Middle frontal gyrus (tissue), 1 donor: ENCODE measurements around the gene USP6.
"Not testable (repeated sequence)": the region's sequence is repeated elsewhere in the genome, so short reads cannot be mapped to it uniquely, and the experiment has no call there.

ENCODE experiments used
- DNase-seq: peaks from one replicate; pipeline ENCODE4 v3.0.0-alpha.2; 2015; ENCODE audit warnings: low spot score; ENCODE audit errors: extremely low spot score

Gene USP6

DNA sequence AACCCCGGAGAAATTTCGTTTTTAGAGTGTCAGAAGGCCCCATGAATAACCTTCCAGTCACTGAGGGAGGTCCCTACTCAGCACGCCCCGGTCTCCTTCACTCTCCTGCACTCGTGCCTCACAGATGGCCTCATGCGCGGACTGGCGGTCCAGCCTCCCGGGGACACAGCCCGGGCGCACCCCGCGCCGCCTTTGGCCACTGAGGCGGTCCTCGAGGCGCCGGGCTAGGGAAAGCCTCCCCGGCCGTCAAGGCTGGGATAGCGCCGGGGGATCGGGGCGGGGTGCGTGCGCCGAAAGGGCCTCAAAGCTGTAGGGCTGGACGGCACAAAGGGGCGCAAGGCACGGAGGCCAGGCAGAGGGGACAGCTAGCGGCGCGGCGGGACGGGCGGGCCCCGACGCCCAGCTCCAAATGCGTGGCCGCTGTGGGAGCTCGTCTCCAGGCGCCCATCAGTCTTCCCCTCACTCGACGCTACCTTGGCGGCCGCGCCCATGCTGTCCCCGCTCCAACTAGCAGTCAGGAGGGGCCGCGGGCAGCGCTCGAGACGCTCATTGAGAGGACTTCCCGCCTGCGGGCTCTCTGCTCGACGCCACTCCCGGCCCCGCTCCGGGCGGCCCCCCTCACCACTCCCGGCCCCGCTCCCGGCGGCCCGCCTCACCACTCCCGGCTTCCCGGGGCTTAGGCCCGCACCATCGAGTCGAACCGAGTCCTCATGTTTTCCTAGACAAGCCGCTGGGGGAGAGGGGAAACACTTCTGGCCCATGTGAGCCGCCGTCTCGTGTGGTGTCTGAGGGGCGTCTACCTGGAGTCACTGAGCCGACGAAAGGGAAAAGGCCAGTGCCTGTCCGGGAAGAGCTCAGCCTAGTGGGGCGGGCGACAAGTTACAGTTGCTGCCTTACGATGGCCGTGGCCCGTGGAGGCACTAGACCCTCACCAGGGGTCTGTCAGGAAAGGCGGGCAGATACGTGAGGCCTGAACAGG lies at the start of gene USP6:
USP6 (plus strand) TSS at position 360 of the 979 bp plus-strand sequence. CDS start 14,336 bp downstream, outside the sequence.
- DNase-seq = no peak

DNA sequence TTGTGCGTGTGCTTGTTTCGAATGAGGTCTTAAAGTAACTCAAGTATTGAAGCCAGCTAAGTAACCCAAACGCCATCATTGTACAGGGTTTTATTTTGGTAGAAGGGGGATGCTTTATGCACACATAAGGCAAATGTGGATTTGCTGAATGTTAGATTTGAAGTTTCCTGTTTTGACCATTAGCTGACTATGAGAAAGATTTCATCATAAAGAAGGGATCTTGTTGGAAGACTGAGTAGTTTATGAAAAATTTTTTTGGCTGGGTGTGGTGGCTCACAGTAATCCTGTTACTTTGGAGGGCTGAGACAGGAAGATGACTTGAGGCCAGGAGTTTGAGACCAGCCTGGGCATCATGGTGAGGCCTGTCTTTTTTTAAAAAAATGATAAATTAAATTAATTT lies 47.6 kb upstream of the USP6 start:
- DNase-seq = no peak

DNA sequence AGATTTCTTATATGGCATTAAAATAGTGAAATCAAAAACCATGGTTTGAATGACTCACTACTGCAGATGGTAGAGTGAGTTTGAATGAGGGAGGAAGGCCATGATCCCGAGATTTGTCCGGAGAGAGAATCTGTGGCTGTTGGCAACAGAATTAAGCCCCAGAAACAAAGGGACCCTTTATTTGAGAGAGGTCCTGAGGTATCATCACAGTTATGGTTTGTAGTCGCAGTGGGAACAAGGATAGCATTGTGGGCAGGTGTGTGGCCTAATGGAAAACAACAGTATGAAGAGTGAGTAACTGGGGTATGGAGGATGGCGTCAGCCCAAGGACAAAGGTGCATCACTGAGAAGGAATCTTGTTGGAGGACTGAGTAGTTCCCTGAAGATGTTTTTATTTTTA lies 46.1 kb upstream of the USP6 start:
- DNase-seq = no peak

DNA sequence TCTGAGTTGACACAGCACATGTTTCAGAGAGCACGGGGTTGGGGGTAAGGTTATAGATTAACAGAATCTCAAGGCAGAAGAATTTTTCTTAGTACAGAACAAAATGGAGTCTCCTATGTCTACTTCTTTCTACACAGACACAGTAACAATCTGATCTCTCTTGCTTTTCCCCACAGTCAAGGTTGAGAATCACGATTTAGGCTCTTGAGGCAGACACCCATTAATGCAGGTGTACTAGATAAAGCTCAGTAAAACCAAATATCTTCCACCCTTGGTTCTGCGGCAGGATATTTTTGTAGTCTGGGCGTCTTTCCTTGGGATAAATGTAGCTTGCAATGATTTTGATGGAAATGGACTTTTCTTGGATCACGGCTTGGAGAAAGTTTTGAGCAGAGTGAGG lies 40.4 kb upstream of the USP6 start:
- DNase-seq = not testable (repeated sequence)

DNA sequence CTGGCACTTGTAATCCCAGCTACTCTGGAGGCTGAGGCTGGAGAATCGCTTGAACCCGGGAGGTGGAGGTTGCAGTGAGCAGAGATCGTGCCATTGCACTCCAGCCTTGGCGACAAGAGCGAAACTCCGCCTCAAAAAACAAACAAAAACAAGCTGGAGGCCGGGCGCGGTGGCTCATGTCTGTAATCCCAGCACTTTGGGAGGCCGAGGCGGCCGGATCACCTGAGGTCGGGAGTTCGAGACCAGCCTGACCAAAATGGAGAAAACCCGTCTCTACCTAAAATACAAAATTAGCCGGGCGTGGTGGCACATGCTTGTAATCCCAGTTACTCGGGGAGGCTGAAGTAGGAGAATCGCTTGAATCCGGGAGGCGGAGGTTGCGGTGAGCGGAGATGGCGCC lies 38.6 kb upstream of the USP6 start:
- DNase-seq = not testable (repeated sequence)

DNA sequence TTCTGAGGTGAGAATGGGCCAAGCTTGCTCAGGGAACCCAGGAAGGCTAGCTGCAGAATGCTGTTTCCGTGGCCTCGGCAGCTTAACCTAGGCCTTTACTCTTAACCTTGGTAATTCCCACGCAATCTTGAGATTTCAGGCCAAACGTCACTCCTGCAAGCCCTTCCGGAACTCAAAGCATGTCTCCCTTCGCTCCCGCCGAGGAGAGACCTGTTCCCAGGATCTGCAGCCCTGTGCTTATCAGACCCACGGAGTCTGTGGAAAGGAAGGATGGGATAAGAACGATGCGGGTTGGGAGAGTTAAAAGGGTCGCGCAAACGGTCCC lies 38.1 kb upstream of the USP6 start:
- DNase-seq = no peak

DNA sequence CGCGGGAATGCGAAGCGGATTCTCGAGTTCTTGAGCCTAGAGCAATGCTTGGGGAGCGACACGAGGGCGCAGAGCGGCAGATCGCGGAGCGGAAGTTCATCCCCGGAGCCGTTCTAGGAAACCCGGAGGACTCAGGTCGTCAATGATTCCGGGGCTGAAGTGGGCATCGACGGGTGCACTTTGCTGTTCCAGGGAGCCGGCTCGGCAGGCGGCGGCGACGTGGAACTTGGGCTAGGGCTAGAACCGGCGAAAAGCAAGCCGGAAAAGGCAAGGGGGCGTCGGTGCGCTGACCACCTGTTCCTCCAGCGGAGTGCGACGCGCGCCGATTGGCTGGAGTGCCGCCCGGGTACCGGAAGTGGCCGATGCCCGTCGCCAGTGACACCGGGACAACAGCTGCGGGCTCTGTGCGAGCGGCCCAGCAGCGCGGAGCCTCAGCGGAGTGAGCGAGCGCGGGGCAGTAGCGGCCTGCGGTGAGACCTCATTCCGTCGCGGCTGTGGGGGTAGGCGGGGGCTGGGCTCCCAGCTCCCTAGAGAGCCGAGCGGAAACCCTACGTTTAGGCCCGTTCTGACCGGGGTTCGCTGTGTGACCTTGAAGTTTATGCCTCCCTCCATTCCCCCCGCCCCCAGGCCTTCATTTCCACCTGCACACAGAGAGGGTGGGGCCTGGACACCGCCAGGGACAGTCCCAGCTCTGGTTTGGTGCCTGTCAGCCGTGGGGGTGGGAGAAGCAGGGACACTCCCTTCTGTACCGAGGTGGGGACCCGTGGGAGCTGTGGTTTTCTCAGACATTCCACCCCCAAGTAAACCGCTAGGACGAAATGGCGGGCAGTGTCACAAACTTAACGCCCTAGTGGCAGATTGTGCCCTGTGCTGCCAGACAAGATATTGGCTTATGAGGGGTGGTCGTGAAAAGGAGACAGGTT lies 37.5 kb upstream of the USP6 start, which contains the start of gene ZFP3:
ZFP3 (plus strand) TSS at position 362 of the 923 bp plus-strand sequence. CDS start 13,038 bp downstream, outside the sequence.
- DNase-seq = peak; percentile 68

DNA sequence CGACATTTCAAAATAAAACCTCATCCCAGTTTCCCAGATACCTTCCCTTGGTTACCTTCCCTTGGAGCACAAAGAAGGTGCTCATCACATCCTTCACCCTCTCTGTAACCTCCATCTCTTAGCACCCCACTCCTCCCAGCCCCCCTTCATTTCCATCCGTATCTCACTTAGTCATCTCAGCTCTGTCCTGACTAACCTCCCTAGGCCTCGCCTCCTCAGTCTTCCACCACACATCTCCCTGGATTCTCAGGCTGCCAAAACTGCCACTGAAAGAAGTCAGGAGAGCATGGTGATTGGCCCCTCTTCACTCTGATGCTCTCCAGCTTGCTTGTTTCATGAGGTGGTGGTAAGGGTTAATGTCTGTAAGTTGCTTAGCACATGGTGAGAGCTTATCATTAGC lies 35.2 kb upstream of the USP6 start:
- no peak for DNase-seq

DNA sequence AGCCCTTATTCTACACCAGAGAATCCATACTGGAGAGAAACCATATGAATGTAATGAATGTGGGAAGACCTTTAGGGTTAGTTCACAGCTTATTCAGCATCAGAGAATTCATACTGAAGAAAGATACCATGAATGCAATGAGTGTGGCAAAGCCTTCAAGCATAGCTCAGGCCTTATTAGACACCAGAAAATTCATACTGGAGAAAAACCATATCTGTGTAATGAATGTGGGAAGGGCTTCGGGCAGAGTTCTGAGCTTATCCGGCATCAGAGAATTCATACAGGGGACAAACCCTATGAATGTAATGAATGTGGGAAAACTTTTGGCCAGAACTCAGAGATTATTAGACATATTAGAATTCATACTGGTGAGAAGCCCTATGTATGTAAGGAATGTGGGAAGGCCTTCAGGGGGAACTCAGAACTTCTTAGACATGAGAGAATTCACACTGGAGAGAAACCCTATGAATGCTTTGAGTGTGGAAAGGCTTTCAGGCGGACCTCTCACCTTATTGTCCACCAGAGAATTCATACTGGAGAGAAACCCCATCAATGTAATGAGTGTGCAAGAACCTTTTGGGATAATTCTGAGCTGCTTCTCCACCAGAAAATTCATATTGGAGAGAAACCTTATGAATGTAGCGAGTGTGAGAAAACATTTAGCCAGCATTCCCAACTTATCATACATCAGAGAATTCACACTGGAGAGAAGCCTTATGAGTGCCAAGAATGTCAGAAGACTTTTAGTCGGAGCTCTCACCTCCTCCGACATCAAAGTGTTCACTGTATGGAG lies 23.4 kb upstream of the USP6 start:
- no peak for DNase-seq

DNA sequence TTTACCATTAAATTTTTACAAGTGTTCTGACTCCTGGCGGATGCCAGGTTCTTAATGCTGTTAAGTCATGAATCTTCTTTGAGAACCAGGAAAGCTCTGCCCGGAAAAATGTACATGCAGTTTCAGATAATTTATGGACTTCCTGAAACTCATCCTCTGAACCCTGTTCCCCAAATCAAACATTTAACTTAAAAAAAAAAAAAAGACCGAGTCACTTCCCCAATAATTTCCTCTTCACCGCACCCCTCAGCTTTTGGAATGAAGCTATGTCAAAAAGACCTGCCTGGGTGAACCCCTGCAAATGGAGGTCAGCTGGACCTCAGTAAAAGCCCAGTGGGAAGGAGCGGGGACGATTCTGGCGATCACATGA lies 19.1 kb upstream of the USP6 start:
- DNase-seq = no peak

DNA sequence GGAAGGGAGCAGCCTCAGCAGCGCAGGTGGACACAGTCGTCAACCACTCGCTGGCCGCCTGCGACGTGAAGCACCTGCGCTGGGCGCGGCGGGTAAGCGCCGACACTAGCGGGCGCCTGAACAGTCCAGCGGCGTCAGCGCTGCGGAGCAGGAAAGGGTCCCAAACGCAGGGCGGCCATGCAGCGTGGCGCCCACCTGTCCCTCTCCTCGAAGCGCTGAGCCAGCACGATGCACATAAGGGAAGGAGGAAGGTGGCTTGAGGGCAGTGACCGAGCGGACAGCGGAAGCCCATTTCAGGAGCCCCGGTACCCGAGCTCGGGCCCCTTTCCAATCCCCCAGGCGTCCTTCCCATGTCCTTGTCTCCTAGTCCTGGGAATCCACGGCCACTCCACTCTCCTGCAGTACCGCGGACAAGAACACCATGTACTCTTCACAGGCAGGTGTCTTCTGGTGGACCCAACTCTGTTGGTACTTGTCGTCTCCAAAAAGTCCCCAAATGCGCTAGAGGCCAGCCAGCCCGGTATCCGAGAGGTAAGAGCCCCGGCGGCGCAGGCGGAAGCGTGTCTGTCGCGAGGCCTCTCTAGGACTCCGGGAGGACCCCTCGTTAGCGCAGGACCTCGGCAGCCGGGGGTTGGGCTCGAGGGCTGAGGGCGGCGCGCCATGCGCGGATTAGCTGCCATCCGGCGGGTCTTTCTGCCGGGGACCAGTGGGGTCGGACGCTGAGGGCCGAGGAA lies 18.6 kb upstream of the USP6 start:
- DNase-seq = no peak

DNA sequence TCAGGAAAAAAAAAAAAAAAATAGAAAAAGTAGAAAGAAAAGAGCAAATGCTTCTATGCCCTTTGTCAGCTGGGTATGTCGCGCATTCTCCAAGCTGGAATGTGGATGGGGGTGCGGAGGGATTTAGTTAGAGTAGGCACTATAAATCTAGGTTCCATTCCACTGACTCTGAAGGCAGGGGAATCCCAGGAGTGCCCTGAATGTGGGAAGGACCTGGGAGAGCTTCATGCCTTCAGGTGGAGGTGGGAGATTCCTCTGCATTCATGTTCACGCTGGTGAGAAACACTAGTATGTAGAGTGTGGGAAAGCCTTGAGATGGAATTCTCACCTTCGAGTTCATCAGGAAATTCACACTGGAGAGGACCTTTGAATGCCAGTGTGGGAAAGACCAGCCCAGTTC lies 16.6 kb upstream of the USP6 start:
- no peak for DNase-seq

DNA sequence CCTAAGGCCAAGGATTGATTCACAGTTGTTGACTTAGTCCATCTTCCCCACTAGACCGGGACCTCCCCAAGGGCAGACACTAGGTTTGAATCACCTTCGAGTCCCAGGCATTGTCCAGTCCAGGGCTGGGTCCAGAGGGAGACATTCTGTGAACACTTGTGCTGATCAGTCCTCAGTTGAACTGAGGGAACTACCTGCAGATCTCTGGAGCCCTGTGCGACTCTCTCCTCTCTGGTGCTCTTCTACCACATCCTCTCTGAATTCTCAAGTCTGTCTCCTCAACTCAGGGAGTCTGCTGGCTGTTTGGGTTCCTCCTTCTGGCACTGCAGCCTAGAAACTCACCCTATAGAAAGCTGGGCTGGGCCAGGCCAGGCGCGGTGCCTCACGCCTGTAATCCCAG lies 15.0 kb upstream of the USP6 start:
- no peak for DNase-seq

DNA sequence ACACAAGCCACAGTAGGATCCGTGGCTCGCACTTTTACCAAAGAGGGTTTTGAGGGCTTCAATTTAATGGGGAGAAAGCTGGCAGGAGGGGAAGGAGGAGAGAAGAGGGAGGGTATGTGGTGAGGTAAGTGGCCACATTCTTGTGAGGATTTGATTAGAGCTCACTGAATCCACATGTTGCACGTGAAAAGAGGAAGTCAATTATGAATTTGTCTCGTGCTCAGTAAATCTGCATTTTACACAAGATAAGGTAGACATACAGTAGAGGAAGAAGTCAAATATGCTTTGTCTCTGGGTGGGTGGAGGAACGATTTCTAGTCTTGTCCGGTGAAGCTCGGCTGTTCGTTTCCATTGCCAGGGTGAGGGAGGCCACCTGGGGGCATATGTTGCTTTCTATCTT lies 5.0 kb upstream of the USP6 start:
- DNase-seq = no peak

DNA sequence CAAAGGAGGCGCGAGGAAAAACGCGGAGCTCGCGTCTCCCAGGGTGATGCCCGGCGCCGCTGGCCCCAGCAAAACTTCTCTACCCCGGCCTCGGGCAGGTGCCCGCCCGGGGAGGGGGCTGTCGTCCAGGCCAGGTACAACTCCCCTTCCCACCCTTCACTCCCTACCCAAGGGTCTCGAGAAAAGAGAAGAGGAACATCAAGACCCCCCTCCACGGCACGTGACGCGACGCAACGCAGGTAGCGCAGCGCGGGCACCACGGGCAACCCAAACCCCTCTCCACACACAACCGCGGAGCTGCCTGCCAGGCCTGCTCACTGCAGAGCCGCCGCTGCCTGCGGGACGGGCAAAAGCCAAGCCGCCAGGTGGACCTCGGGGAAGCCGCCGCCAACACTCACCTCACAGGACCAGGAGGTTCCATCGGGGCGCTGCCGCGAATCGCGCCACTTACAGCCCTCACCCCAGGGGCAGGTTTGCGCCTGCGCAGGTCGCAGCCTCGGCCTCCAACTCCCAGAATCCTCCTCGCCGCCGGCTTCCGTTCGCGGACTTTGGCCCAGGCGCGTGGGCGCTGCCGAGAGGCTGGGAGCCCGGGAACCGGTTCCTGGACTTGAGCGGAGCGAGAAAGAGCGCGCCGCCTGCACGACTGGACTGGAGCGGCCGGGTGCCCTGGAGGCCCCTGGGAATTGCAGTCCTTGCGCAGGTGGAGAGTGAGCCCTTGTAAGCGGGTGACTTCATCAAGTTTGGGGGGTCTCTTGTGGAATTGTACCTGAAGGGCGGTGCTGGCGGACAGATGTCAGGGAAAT lies 4.2 kb upstream of the USP6 start, which contains the start of gene ZNF232:
ZNF232 (minus strand) TSS at position 477 of the 803 bp plus-strand sequence; CDS start at position 421, 56 bp downstream.
- peak; percentile 88 for DNase-seq

DNA sequence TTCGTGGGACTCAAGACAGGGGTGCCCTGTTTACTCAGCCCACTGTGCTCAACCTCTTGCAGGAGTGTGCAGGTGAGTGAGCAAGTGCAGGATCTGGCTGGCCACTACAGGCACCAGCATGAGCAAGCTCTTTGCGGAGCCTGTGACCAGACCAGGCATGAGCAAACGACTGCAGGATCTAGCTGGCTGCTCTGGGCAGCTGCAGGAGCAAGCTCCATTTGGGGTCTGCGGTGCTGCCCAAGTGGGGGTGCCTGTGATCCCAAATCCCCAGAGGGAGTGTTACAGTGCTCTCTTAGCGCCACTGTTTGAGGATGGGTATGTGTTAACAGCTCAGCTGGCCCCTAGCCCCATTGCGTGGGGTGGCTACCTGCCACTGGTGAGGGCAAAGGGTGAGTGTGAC lies 2.4 kb downstream of the USP6 start:
- no peak for DNase-seq

DNA sequence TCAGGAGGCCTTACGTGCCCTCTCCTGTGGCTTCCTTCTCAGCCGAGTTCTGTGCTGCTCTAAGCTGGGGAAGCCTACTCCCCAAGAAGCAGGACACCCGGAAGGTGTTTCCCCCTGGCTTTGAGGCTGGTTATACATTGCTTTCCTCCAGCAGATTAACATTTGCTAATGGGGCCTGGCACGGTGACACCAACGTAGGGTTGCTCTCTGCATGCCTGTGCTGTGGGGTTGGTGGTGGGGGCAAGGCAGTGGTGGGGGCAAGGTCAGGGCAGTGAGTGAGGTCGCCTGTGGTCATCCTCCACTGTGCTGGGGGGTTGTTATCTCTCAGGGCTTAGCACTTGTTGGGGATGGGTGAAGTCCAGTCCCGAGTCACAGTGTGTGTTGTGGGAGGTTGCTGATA lies 4.2 kb downstream of the USP6 start:
- no peak for DNase-seq

DNA sequence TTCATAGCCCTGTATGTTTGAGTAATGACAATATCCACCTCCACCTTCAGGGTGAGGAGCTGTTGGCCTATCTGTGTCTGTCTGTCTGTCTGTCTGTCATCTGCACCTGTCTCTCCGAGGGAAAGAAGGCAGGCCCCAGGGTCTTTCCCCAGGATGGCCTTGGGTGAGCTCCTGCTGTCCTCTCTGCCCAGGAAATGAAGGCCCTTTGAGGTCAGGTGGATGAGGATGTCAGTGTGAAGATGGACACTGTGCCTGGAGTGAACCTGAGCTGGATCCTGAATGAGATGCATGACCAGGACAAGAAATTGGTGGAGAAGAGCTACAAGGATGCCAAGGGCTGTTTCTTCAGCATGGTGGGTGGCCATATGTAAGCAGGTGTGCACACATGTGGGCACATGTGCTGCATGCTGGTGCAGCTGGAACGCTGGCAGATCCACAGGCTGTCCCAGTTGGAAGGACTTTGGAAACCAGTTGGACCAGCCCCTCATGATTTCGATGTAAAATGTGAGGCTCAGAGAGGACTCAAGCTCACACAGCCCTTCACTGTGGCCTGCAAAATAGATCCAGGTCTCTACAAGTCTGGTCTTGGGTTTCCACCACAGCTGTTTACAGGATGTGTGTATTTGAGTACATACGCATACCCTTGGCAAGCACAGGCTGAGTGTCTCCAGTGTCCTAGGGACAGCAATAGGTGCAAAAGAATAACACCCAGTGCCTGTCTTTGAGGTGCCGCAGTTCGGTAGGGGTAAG lies 4.8 kb downstream of the USP6 start:
- not testable (repeated sequence) for DNase-seq
